GM13976 (cell line): Measurements from ENCODE around the gene UBTD1.
A peak's percentile ranks its signal among the peaks of the same experiment; 100 is the strongest.

Source experiments
- DNase-seq: peaks from one replicate; pipeline ENCODE4 v3.0.0; 2012; ENCODE audit warnings: low spot score
- CTCF ChIP-seq: IDR thresholded peaks from 2 replicates; pipeline ENCODE4 v1.5.1; 2012; ENCODE audit warnings: borderline replicate concordance, mild to moderate bottlenecking; ENCODE audit not compliant: insufficient read depth; ENCODE audit errors: extremely low read depth, missing control alignments, control extremely low read depth
- in situ Hi-C: fragments of 300-500 bp; cut with MboI; formaldehyde crosslinking; loops from one replicate; pipeline ENCODE4 v1.12.0; 2022; ENCODE audit warnings: low sequenced_read_pairs, mixed read lengths, inconsistent platforms; ENCODE audit not compliant: unreplicated experiment

The UBTD1 gene

DNA sequence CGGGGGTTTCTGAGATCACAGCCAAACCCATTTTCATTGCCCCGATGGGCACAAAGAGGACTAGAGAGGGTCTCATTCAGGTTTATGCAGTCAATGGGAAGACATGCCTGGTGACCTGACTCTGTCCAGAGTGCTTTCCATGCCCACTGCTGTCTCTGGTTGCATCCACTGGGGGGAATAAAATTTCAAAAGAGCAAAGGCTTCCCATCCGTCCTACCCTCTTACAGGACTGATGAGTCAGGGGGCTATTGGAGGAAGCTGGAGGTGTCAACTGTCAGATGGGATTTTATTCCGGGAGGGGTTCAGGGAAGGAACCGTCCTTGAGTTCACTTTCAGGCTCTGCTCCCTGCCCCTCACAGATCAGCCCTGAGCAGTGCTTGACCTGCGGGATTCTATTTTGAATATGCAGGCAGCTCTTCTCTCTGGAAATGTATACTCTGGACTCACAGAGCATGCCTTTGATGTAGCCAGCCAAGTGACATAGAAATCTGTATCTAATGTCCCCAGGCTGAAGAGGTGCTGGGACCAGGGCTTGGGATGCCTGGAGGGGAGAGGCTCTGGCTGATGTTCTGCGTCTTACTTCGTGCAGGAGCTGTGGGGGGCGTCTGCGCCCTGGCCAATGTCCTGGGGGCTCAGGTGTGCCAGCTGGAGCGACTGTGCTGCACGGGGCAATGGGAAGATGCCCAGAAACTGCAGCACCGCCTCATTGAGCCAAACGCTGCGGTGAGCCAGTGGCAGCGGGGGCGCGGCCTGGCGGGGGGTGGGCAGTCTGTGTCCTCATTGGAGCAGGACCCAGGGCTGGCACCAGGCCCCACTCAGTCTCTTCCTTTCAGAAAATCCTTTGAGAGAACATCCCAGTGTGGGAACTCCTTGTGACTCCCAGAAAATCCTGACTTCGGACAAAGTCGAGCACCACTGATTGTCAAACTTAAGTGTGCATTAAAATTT, 102.8 kb downstream of the UBTD1 start:
- no peak for TF ChIP-seq CTCF
- in situ Hi-C loops, result no loop called here
- no peak for DNase-seq

DNA sequence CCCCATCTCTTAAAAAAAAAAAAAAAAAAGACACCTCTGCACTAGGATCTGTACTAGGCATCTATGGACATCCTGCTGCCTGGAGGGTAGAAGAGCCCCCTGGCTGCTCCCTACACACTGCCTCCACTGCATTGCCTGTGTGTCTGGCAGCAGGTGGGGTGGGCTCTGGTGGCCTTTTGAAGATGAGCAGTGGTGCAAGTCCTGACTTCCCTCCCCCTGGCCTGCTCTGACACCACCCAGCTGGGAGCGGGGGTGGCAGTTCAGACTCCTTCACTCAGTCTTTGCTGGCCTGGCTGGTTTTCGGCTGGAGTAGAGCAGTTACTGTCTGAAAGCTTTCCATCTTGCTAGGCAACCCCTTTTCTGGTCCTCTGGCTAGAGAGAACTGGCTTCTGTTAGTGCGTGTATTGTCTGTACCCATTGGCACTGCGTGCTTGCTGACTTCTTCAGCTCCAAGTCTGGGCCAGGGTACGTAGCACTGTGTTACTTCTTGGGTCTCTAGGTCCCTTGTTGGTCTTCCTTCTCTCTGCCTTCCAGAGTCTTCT, 108.4 kb downstream of the UBTD1 start:
- TF ChIP-seq CTCF, result no peak
- DNase-seq, result no peak
- in situ Hi-C loops, result no loop called here

DNA sequence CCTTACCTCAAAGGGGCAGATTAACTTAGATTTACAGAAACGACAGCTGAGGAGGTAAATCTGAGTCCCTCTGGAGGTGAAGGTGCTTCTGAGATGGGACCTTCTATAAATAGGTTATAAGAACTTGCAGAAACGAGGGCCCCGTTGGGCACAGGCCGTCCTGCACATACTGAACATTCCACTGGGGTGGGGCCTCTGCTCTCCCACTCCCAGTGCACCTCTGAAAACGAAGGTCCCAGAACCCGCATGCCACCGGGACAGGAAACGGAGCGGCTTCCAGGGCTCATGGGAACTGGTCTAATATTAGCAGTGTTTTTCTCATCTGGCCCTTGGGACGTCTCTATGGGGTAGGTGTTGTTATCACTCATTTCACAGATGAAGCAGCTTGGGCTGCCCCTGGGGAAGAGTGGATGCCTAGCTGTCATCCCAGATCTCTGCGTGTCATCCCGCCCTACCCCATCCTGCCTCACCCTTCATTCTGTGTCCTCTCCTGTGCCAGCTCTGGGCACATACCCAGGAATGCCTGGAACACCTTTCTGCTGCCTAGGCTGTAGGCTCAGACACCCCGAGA, 110.4 kb downstream of the UBTD1 start:
- DNase-seq, result no peak
- in situ Hi-C loops, result no loop called here
- TF ChIP-seq CTCF, result no peak

DNA sequence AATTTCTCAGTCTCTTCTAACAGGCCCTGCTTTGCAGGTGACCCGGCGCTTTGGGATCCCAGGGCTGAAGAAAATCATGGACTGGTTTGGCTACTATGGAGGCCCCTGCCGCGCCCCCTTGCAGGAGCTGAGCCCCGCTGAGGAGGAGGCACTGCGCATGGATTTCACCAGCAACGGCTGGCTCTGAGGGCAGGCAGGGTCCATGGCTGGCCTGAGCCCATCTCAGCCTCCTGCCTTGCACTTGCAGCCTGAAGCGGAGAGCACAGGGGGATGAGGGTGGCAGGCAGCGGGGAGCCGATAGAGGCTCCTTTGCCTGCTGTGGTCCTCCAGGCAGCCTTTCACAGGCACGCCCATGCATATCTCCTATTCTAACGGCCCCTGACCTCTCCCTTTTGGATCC, 112.7 kb downstream of the UBTD1 start:
- in situ Hi-C loops, result no loop called here
- no peak for TF ChIP-seq CTCF
- DNase-seq, result no peak

- in situ Hi-C loops, result no loop called here
- TF ChIP-seq CTCF, result no peak
- DNase-seq, result peak; percentile 54
These were observed 113.7 kb downstream of the UBTD1 start for GRCh38 chr10:97612386-97612785.

DNA sequence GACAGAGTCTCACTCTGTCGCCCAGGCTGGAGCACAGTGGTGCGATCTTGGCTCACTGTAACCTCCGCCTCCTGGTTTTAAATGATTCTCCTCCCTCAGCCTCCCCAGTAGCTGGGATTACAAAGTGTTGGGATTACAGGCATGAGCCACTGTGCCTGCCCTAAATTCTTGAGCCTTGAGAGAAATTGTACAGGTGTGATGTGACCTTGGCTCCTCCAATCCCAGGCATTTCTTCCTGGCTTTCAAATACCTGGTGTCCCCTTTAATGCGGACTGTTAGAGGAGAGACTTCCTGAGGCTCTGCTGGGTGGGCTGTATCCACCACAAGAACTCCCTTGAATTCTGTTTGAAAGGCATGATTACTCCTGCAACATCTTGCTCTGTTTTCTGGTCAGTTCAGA, 119.6 kb downstream of the UBTD1 start:
- in situ Hi-C loops, result no loop called here
- TF ChIP-seq CTCF, result no peak
- no peak for DNase-seq
